ENCODE measurements around the gene KAZALD1.

Gene KAZALD1

DNA sequence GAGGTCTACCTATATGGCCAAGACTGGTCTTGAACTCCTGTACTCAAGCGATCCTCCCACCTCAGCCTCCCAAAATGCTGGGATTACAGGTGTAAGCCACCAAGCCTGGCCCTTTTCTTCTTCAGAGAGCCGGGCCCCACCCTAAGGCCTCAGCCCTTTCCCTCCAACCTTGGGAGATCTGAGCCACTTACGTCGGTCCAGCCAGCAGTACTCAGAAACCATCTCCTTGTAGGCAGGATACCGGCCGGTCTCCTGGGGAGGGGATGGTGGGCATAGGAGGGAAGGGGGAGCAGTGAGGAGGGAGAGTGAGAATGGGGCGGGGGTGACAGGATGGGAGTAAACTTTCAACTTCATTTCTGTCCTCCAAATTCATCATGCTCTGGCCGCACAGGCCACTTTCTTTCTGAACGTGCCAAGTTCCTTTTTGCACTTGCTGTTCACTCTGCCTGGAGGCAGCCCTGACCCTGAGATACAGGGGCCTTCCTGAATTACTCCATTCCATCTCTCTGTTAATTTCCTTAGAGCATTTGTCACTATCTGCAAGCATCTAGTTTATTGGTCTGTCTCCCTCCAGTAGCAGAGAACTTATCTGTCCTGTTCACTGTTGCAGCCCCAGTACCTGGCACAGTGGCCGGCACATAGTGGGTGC is 41.2 kb upstream of the KAZALD1 start:
- no peak for DNase-seq
- in situ Hi-C loops (cut with HindIII; ENCODE audit: low pct_ligation_motif_present, low sequenced_read_pairs), result no loop called here
- Histone ChIP-seq H3K36me3 (replicated peaks) (no peaks in the 10 kb centered on the region), H3K4me3 (ENCODE audit: low read depth, low read length) (no peak overlapping the region), H3K27me3 (replicated peaks) (no peaks in the 10 kb centered on the region), H3K27ac (no peak overlapping the region)
- TF ChIP-seq CTCF (IDR thresholded peaks at IDR 0.05; ENCODE audit: low read depth, low read length, missing control alignments), result no peak

- Histone ChIP-seq H3K27me3 (replicated peaks) (no peaks in the 10 kb centered on the region), H3K36me3 (replicated peaks) (no peaks in the 10 kb centered on the region), H3K4me3 (ENCODE audit: low read depth, low read length) (no peak overlapping the region), H3K27ac (no peak overlapping the region)
- TF ChIP-seq CTCF (IDR thresholded peaks at IDR 0.05; ENCODE audit: low read depth, low read length, missing control alignments), result no peak
- no peak for DNase-seq
- in situ Hi-C loops (cut with HindIII; ENCODE audit: low pct_ligation_motif_present, low sequenced_read_pairs), result no loop called here
These were observed 40.5 kb upstream of the KAZALD1 start for GRCh38 chr10:101021239-101021638.

GRCh38 chr10:101021692-101022251 is 40.0 kb upstream of the KAZALD1 start:
- no peak for TF ChIP-seq CTCF (IDR thresholded peaks at IDR 0.05; ENCODE audit: low read depth, low read length, missing control alignments)
- no peak overlapping the region for H3K4me3 ChIP-seq (ENCODE audit: low read depth, low read length)
- no peak overlapping the region for H3K27ac ChIP-seq
- H3K36me3 ChIP-seq (replicated peaks), result no peaks in the 10 kb centered on the region
- DNase-seq, result no peak
- in situ Hi-C loops (cut with HindIII; ENCODE audit: low pct_ligation_motif_present, low sequenced_read_pairs), result no loop called here
- no peaks in the 10 kb centered on the region for H3K27me3 ChIP-seq (replicated peaks)

GRCh38 chr10:101022967-101023705 is 38.7 kb upstream of the KAZALD1 start:
- TF ChIP-seq CTCF (IDR thresholded peaks at IDR 0.05; ENCODE audit: low read depth, low read length, missing control alignments), result no peak
- in situ Hi-C loops (cut with HindIII; ENCODE audit: low pct_ligation_motif_present, low sequenced_read_pairs), result no loop called here
- Histone ChIP-seq H3K4me3 (ENCODE audit: low read depth, low read length) (no peak overlapping the region), H3K27me3 (replicated peaks) (no peaks in the 10 kb centered on the region), H3K27ac (no peak overlapping the region), H3K36me3 (replicated peaks) (no peaks in the 10 kb centered on the region)
- DNase-seq, result no peak

GRCh38 chr10:101027106-101027720 is 34.6 kb upstream of the KAZALD1 start:
- no peak overlapping the region for H3K4me3 ChIP-seq (ENCODE audit: low read depth, low read length)
- no peak for TF ChIP-seq CTCF (IDR thresholded peaks at IDR 0.05; ENCODE audit: low read depth, low read length, missing control alignments)
- H3K27ac ChIP-seq, result no peak overlapping the region
- in situ Hi-C loops (cut with HindIII; ENCODE audit: low pct_ligation_motif_present, low sequenced_read_pairs), result no loop called here
- no peak for DNase-seq
- H3K27me3 ChIP-seq (replicated peaks), result no peaks in the 10 kb centered on the region
- H3K36me3 ChIP-seq (replicated peaks), result no peaks in the 10 kb centered on the region

Measured in brain microvascular endothelial cell (primary cell).